Neural cell (in vitro differentiated cells): ENCODE data around the gene ADAMTS8.

Experiments
- CTCF ChIP-seq: fragments of 450-650 bp; IDR thresholded peaks from 2 replicates; pipeline ENCODE4 v1.5.1; 2014; ENCODE audit warnings: antibody characterized with exemption, mild to moderate bottlenecking, moderate library complexity; ENCODE audit not compliant: poor library complexity, severe bottlenecking
- EZH2 ChIP-seq: fragments of 200-600, 300-800 bp; shearing (Covaris generic), sonication (generic); IDR thresholded peaks from 2 replicates; pipeline ENCODE4 v1.6.1; 2014; ENCODE audit warnings: antibody characterized with exemption, low read length, borderline replicate concordance, mild to moderate bottlenecking; ENCODE audit not compliant: insufficient read depth, poor library complexity, severe bottlenecking
- MXI1 ChIP-seq: fragments of 450-650 bp; conservative IDR thresholded peaks from 2 replicates; pipeline ENCODE4 v1.6.1; 2014; ENCODE audit warnings: antibody characterized with exemption, mild to moderate bottlenecking; ENCODE audit not compliant: poor library complexity, severe bottlenecking
- POLR2AphosphoS5 ChIP-seq: IDR thresholded peaks from 2 replicates; pipeline ENCODE4 v1.6.1; 2012
- RAD21 ChIP-seq: fragments of 450-650 bp; conservative IDR thresholded peaks from 2 replicates; pipeline ENCODE4 v1.6.1; 2014; ENCODE audit warnings: antibody characterized with exemption, mild to moderate bottlenecking, moderate library complexity
- SMC3 ChIP-seq: fragments of 450-650 bp; conservative IDR thresholded peaks from 2 replicates; pipeline ENCODE4 v1.6.1; 2014; ENCODE audit warnings: antibody characterized with exemption, mild to moderate bottlenecking, moderate library complexity; ENCODE audit not compliant: poor library complexity
- TAF1 ChIP-seq: IDR thresholded peaks from 2 replicates; pipeline ENCODE4 v1.6.1; 2012; ENCODE audit warnings: low read depth

GRCh38 chr11:130369141-130369691 lies 59.2 kb downstream of the ADAMTS8 start:
- TF ChIP-seq POLR2AphosphoS5, result no peak
- no peak for TF ChIP-seq CTCF
- no peak for TF ChIP-seq RAD21
- no peak for TF ChIP-seq MXI1
- no peak for TF ChIP-seq TAF1
- no peak for TF ChIP-seq SMC3
- TF ChIP-seq EZH2, result no peak
